Adrenal gland (tissue), 12 donors: ENCODE measurements around the gene TEX11. TPM values are rescaled to one million over a fixed set of nuclear protein-coding genes. Genes with fewer than 3 reads are reported as not detected.

Experiments
- DNase-seq, 7 donors: peaks; one replicate each; pipeline ENCODE4 v3.0.0-alpha.2; 2019 to 2020
- H3K27ac ChIP-seq, 5 donors: fragments of 200-600 bp; sonication (generic) in 4 of 5; 1 replicate in 3 of 5; 2 replicates in 2 of 5; pipeline versions ENCODE4 v1.5.1 to v1.8.0; 2016 to 2020; ENCODE audit warnings: mild to moderate bottlenecking in 1 of 5
- H3K27me3 ChIP-seq: fragments of 200-600 bp; 2 replicates; pipeline ENCODE4 v1.8.0; 2021
- H3K36me3 ChIP-seq, 2 donors: fragments of 200-600 bp; replicated peaks in 1 of 2; 1 replicate in 1 of 2; 2 replicates in 1 of 2; pipeline versions ENCODE4 v1.5.1 to v1.8.0; 2018 to 2022
- H3K4me1 ChIP-seq, 2 donors: fragments of 200-600 bp; replicated peaks in 1 of 2; 1 replicate in 1 of 2; 2 replicates in 1 of 2; pipeline versions ENCODE4 v1.5.1 to v1.8.0; 2018 to 2021
- H3K4me3 ChIP-seq, 4 donors: fragments of 200-600 bp; sonication (generic) in 3 of 4; one replicate each; pipeline ENCODE4 v1.5.1; 2016 to 2018
- H3K9me3 ChIP-seq, 3 donors: fragments of 200-600 bp; sonication (generic) in 1 of 3; replicated peaks in 1 of 3; 1 replicate in 2 of 3; 2 replicates in 1 of 3; pipeline versions ENCODE4 v1.5.1 to v1.8.0; 2016 to 2021
- POLR2A ChIP-seq, 2 donors: fragments of 450-650 bp; IDR thresholded peaks; one replicate each; pipeline ENCODE4 v1.6.1; 2017; ENCODE audit warnings: antibody characterized with exemption in 2 of 2, mild to moderate bottlenecking in 2 of 2, moderate library complexity in 1 of 2
- WGBS, 4 donors: extraction: QIAGEN DNeasy Blood & Tissue Kit in 2 of 4; methylation state at CpG; one replicate each; pipeline versions ENCODE4 v1.1.5 to v1.1.7; 2013 to 2017; 5-methylcytosine and 5-hydroxymethylcytosine counted together
- intact Hi-C, 2 donors: fragments of 100-400 bp; cut with DNase I; formaldehyde crosslinking; loops; one replicate each; pipeline versions ENCODE4 v1.14.1 to v1.15.0; 2022 to 2023
- polyA plus RNA-seq, 3 donors: library from polyadenylated mRNA; stranded (reverse); fragments of 200-250 nt in 2 of 3; fragments of 350-450 nt in 1 of 3; fragmentation: Illumina TruSeq in 1 of 3; extraction: RNeasy Lipid Tissue Mini Kit (QIAGEN cat#74804) in 1 of 3; gene quantifications; one replicate each; pipeline ENCODE4 v1.2.3, GENCODE V29; 2013 to 2014
- total RNA-seq, 9 donors: library from RNA; depleted of rRNA in 4 of 9; stranded (reverse); fragments of >200 nt in 4 of 9; fragments of 120-200 nt in 1 of 9; fragmentation: NEBNext Ultra II Directional in 1 of 9; extraction: Animal tissue kit (Norgen Biotek cat#: 25700) in 1 of 9; gene quantifications; one replicate each; pipeline versions ENCODE4 v1.1.0 to v1.2.4, GENCODE V29; 2013 to 2023
- TF ChIP-seq, protein P1 (sequence below), 6 experiments: fragments of 450-650 bp in 4 of 6; fragments of 200-600 bp in 2 of 6; sonication (generic) in 1 of 6; IDR thresholded peaks; 1 replicate in 5 of 6; 2 replicates in 1 of 6; pipeline versions ENCODE4 v1.5.1 to v1.8.0; 2016 to 2021; ENCODE audit warnings: antibody characterized with exemption in 6 of 6, mild to moderate bottlenecking in 2 of 6, moderate library complexity in 1 of 6
- donor health status: healthy with polysubstance abuse.
- donor health status: Bipolar disorder and iron deficiency.
- donor health status: DM: yes; HTN: yes; CAD: no.
- donor health status: DM: no; HTN: no; CAD: no.
- donor health status: DM: no; HTN: no; CAD: no.
- donor health status: DM: yes; HTN: yes; CAD: no.

TEX11 gene
- total and polyA plus RNA-seq, 12 donors: 0.13 TPM; not detected in 11

DNA sequence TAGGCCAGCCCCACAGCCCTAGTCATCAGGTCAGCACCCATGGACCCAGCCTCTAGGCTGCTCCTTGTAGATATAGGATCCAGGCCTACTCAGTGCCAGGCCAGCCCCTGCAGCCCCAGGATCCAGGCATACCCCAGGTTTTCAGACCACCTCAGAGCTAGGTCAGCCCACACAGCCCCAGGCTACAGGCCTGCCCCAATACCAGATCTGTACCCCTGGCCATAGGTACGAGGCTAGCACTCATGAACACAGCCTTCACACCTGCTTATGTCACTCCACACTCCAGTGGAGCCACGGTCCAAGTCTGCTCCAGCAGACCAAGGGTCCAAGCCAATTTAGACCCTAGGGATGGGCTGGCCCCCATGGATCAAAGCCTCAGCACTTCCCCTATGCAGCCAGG, 272.8 kb downstream of the TEX11 start:
- H3K36me3 ChIP-seq: no peaks in the 10 kb centered on the region
- no peaks in the 10 kb centered on the region for H3K4me1 ChIP-seq
- no peaks in the 10 kb centered on the region for H3K9me3 ChIP-seq
- intact Hi-C loops: no loop called here
- no peak for DNase-seq
- H3K27me3 ChIP-seq: peaks cover 8% of the 10 kb centered on the region
- no peak overlapping the region for H3K27ac ChIP-seq
- TF ChIP-seq POLR2A (IDR thresholded peaks at IDR 0.05): no peak
- TF ChIP-seq, protein P1, sequence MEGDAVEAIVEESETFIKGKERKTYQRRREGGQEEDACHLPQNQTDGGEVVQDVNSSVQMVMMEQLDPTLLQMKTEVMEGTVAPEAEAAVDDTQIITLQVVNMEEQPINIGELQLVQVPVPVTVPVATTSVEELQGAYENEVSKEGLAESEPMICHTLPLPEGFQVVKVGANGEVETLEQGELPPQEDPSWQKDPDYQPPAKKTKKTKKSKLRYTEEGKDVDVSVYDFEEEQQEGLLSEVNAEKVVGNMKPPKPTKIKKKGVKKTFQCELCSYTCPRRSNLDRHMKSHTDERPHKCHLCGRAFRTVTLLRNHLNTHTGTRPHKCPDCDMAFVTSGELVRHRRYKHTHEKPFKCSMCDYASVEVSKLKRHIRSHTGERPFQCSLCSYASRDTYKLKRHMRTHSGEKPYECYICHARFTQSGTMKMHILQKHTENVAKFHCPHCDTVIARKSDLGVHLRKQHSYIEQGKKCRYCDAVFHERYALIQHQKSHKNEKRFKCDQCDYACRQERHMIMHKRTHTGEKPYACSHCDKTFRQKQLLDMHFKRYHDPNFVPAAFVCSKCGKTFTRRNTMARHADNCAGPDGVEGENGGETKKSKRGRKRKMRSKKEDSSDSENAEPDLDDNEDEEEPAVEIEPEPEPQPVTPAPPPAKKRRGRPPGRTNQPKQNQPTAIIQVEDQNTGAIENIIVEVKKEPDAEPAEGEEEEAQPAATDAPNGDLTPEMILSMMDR (IDR thresholded peaks at IDR 0.05): no peak
- no peak overlapping the region for H3K4me3 ChIP-seq
- 67 to 83% (median 81%) methylated on average over 1 to 2 of the region's 2 CpGs for WGBS, 4 donors

DNA sequence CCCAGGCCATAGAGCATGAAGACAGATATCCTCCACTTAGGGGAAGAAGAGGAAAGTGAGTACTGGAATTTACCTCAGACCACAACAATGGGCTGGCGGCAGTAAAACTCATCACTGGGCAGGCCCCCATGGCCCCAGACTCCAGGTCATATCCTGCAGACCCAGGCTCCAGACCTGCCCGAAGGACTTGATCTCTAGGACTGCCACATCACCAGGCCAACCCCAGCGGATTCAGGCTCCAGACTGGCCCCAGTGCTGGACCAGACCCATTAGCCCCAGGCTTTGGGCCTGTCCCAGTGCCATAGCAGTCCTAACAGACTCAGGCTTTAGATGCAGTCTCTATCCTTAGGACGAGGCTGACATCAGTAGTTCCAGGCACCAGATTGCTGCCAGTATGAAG, 273.3 kb downstream of the TEX11 start:
- WGBS, 4 donors: 64 to 77% (median 73%) methylated on average over 2 to 4 of the region's 4 CpGs
- no peak for DNase-seq
- H3K4me3 ChIP-seq: no peak overlapping the region
- no peaks in the 10 kb centered on the region for H3K36me3 ChIP-seq
- no peaks in the 10 kb centered on the region for H3K9me3 ChIP-seq
- peaks cover 8% of the 10 kb centered on the region for H3K27me3 ChIP-seq
- no peaks in the 10 kb centered on the region for H3K4me1 ChIP-seq
- intact Hi-C loops: no loop called here
- H3K27ac ChIP-seq: no peak overlapping the region
- TF ChIP-seq POLR2A (IDR thresholded peaks at IDR 0.05): no peak
- TF ChIP-seq, protein P1 (IDR thresholded peaks at IDR 0.05): no peak

DNA sequence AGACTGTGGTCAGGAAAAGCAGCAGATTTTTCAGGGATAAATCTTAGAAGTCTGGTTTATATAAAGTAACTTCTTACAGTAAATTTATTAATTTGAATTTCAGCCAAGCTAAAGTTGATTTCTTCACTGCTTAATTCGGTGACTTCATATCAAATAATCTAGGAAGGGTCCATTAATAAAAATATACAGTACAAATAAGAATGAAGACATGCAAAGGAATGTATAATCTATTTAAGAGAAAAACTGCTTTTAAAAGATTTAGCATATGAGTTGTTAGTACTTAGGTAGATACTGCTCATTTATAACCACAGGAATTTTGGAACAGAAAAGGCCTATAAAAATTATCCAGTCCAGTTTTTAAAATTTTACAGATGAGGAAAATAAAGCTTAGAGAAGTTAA, 286.8 kb downstream of the TEX11 start:
- no peak overlapping the region for H3K4me3 ChIP-seq
- H3K27me3 ChIP-seq: peaks cover 32% of the 10 kb centered on the region
- H3K4me1 ChIP-seq: no peaks in the 10 kb centered on the region
- no peak for DNase-seq
- intact Hi-C loops: no loop called here
- WGBS, 4 donors: 58 to 72% (median 64%) methylated on average over 1 of the region's 1 CpG
- no peak for TF ChIP-seq POLR2A (IDR thresholded peaks at IDR 0.05)
- TF ChIP-seq, protein P1 (IDR thresholded peaks at IDR 0.05): no peak
- H3K36me3 ChIP-seq: no peaks in the 10 kb centered on the region
- H3K9me3 ChIP-seq: no peaks in the 10 kb centered on the region
- H3K27ac ChIP-seq: no peak overlapping the region

DNA sequence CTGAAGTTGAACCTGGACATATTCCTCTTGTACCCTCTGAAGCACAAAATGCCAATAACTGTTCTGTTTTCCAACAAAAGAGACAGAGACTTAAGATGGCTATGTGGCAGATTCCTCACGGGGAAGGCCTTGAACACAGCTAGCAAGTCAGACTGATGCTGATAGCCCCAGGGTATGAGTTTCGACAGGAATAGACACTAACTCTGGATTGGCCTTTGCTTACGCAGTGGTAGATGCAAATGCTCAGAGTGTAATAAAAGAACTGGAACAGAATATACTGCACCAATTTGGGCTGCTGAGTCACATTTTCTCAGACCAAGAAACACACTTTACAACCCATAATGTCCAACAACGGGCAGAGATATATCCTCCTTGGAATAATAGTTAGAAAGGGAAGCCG, 290.0 kb downstream of the TEX11 start:
- DNase-seq: no peak
- H3K9me3 ChIP-seq: no peaks in the 10 kb centered on the region
- H3K4me1 ChIP-seq: no peaks in the 10 kb centered on the region
- 74 to 84% (median 78%) methylated on average over 4 to 5 of the region's 5 CpGs for WGBS, 4 donors
- TF ChIP-seq POLR2A (IDR thresholded peaks at IDR 0.05): no peak
- TF ChIP-seq, protein P1 (IDR thresholded peaks at IDR 0.05): no peak
- intact Hi-C loops: no loop called here
- no peaks in the 10 kb centered on the region for H3K36me3 ChIP-seq
- no peak overlapping the region for H3K27ac ChIP-seq
- H3K4me3 ChIP-seq: no peak overlapping the region
- peaks cover 10% of the 10 kb centered on the region for H3K27me3 ChIP-seq
